Uterus (tissue), 2 donors: ENCODE measurements around the gene STX19.

Source experiments
- CTCF ChIP-seq, 4 experiments: fragments of 200-600 bp in 2 of 4; fragments of 450-650 bp in 2 of 4; sonication (generic) in 2 of 4; IDR thresholded peaks; one replicate each; pipeline ENCODE4 v1.5.1; 2016 to 2019; ENCODE audit warnings: antibody characterized with exemption in 4 of 4, mild to moderate bottlenecking in 2 of 4, moderate library complexity in 1 of 4
- POLR2A ChIP-seq, 2 donors: fragments of 450-650 bp; IDR thresholded peaks; one replicate each; pipeline ENCODE4 v1.6.1; 2016; ENCODE audit warnings: antibody characterized with exemption in 2 of 2, mild to moderate bottlenecking in 1 of 2, moderate library complexity in 1 of 2

GRCh38 chr3:94036909-94037507 lies 8.6 kb upstream of the STX19 start:
- TF ChIP-seq CTCF (IDR thresholded peaks at IDR 0.05) = peak in 2 of 4 experiments; percentile 10 to 36
- no peak for TF ChIP-seq POLR2A (IDR thresholded peaks at IDR 0.05)
